GM19238 (cell line): ENCODE measurements around the gene ICA1.

Source experiments
- DNase-seq: peaks from one replicate; pipeline ENCODE4 v3.0.0; 2011; ENCODE audit warnings: low spot score; ENCODE audit not compliant: insufficient read length

Gene ICA1

DNA sequence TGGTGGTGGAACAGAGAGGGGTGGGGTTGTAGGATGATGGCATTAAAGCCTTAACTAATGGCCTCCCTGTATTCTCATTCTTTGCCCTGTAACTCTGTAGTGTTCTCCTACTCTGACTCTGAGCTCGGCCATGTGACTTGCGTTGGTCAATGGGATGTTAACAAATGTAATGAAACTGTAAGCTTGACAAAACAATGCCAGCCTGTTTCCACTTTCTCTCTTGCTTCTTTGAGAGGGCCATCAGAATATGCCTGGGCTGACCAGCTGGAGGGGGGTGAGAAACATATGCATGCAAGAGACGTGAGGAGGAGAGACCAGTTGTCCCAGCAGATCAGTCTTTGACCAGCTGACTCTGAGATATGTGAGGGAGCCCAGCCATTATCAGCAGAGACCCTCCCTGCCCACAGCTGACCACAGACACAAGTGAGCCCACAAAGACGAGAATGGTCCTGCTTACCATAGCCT, 100.6 kb downstream of the ICA1 start:
- DNase-seq = no peak

DNA sequence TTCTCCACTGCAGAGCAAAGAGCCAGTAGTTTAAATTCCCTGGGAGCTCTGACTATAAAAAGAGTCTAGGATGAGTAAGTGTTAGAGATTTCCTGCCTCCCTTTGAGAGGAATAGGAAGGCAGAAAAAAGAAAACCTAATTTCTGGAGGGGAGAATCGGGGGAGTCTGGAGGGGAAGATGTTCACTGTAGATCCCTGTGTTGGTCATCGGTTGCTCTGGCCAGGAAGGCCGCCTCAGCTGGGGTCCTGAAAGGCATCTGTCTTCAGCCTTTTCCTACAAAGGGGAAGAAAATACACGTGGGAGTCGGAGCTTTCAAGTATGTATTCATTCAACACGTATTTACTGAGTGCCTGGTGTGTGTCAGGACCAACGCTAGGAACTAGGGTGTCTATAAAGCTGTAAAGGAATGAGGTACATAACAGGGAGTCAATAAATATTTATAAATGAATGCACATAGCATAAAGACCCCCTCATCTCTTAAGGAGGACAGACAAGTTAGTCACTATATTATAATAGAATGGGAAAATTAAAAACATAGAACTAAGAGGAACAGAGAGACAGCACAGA, 101.1 kb downstream of the ICA1 start:
- no peak for DNase-seq

DNA sequence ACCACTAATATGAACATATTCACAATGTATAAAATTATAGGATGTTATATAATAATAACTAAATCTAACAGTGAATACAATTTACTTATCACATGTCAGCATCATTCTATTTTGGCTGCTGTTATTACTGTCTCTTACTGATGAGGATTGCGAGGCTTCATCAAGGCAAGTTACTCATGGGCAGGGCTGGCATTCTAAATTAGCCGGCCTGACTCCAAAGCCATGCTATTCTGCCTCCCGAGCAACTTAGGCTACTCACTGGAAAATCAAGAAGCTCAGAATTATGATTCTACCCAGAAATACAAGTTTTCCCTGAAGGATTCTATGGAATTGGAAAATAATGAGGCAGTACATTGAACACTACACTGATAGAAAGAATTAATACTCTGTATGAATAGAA, 101.7 kb downstream of the ICA1 start:
- DNase-seq = no peak

DNA sequence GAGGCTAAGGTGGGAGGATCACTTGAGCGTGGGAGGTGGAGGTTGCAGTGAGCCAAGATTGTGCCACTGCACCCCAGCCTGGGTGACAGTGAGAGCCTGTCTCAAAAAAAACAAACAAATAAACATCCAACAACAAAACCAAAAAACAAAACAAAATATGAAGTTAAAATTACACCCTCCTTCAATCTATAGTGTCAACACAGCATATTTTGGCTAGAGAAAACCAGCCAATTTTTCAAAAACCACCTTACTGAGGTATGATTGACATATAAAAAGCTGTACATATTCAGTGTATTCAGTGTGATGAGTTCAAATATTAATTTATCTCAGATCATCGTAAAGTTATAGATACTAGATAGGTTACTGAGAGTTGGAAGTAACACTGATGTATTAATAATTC, 102.4 kb downstream of the ICA1 start:
- no peak for DNase-seq

DNA sequence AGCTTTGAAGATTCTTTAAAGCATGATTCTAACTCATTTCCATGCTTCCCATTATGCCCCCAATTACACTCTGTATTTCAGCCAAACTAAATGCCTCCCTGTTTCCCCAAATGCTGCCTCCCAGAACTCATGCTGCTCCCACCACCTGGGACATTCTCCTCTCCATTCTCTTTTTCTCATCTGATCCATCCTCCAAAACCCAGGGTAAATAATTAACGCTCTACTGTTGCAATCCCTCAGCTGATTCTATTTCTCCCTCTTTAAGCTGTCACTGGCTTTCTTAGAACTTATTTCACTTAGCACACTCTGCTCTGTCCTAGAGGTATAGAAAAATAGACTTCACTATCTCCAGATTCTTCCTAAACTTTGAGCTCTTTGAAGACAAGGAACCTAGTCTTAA, 104.7 kb downstream of the ICA1 start:
- DNase-seq = no peak

DNA sequence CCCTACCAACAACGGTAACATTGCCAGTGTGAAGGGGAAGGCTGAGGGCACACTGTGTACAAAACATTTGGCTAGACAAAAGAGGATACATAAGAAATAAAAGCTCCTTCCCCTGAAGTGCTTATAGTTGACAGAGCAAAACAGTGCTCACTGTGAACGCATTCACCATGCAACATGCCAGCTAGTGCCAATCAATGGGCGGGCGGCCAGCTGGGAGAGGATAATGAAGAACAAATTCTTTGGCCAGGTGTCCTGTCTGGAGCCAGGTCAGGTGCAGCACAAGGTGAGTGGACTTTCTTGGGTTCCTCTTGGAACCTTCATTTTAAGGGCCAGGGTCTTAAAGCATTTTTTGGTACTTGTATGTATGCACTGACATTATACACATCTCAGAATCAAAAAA, 106.1 kb downstream of the ICA1 start:
- DNase-seq = no peak

DNA sequence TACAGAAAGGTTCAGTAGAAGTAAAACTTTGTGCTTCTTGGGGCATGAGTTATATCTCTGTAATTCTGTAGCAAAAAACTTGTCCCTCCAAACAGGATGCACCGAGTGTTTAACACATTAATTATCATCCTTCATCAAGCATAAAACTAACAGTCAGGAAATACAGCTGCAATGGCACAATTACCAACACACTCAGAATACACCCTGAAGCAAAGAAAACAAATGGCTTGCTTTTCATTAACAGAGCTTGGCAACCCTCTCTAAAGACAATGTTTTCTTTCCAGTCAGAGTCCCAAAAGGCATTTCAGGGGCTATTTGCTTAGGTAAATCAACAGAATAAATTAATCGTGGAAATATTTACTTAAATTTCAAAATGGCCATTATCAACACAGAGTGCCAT, 107.7 kb downstream of the ICA1 start:
- DNase-seq = no peak

DNA sequence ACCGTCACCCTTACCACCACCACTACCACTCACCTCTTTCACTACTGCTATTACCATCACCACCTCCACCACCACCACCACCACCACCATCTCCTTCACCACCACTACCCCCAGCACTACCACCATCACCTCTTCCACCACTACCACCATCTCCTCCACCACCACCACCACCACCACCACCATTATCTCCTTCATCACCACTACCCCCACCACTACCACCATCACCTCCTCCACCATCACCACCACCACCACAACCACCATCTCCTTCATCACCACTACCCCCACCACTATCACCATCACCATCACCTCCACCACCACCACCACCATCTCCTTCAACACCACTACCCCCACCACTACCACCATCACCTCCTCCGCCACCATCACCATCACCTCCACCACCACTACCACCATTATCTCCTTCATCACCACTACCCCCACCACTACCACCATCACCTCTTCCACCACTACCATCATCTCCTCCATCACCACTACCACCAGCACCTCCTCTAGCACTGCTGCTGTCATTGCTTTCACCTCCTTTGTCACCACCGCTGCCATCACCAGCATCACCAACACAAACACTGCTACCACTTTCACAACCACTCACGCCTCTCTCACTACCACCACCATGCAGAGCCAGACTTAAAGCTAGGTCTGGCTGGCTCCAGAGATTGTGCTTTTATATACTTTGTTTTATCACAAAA, 109.3 kb downstream of the ICA1 start:
- no peak for DNase-seq

DNA sequence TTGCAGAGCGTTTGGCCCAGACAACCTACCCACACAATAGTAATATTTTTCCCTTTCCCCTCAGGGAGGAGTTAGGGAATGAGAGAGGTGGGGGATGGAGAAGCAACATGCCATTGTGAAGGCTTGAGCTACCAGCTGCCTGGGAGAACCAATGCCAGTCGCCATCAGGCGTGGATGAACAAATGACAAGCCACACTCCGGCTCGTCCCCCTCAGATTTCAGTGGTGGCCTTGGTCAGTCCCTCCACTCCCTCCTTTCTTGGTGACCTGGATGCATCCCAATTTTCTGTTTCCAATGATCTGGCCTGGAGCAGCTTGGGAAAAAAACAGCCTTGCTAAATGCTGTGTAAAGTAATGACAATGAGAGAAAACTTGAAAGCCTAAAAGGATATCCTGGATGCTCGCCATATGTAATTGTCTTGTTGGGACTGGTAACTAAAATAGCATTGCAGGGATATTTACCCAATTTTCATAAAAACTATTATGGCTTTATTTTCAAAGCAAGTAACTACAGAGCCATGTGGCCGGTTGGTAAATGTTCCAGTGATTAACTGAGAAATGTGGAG, 110.7 kb downstream of the ICA1 start:
- DNase-seq = no peak

DNA sequence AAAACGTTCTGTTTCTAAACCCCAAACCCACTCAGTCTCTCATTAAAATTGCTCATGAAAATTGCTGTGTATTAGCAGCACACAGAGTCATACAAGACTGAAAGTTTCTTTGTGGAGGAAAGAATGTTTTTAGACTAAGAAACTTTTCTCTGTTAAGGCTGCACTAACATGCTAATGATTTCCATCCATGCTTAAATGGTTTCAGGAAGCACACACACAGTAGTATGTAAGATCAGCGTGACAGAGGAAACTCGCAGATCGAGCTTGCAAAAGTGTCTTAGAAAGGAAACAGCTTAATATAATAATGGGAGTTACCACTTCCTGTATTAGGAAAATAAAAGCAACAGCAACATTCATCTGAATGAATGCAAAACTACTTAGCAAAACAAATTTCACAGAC, 112.7 kb downstream of the ICA1 start:
- DNase-seq = no peak

DNA sequence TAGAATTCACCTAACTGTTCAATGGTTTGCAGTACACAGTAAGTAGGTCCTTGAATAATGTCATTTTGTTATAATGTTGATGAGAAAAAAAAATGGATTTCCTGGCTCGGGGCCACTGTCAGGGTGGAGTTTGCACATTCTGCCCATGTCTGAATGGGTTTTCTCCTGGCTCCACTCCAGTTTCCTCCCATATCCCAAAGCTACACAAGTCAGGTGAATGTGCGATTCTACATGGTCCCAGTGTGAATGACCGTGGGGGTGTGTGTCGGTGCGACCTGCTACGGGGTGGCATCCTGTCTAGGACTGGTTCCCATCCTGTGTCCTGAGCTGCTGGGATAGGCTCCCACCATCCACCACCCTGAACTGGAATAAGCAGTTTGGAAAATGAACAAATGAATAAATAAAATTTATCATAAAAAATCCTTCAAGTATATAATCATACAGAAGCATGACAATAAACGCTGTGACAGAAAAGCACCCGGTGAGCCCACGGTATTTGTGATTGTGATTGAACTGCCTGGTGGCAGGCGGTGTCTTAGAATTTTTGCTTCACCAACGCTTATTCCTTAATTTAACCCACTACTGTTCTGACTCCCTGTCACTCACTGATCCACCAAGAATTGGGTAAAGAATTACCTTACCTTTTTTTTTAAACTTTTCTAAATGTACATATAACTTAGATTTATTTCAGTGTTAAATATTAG, 114.1 kb downstream of the ICA1 start:
- no peak for DNase-seq

DNA sequence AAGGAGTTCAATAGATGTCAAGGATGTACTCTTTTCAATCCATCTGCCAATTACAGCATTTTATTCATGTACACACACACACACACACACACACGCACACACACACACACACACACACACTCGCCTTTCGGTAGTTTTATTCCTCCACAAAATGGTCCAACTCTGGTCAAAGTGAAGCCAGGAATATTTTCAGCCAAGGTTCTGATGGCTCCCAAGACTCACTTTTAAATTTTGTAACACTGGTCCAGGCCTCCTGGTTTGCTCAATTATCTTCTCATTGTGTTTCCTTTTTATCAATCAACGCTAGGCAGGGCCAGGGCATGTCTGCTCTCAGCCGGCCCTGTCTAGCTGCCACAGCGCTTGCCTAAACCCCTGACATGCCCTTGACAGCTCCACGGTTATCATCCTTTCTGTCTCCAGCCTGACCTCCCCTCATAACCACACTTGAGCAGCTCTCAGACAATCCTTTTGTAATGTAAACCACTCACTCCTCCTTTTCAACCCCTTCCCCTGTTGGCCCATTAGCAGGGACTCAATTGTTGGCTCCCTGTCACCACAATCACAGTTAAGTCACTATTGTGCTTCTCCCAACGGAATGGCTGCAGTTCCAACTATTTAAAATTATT, 115.1 kb downstream of the ICA1 start:
- DNase-seq = no peak

DNA sequence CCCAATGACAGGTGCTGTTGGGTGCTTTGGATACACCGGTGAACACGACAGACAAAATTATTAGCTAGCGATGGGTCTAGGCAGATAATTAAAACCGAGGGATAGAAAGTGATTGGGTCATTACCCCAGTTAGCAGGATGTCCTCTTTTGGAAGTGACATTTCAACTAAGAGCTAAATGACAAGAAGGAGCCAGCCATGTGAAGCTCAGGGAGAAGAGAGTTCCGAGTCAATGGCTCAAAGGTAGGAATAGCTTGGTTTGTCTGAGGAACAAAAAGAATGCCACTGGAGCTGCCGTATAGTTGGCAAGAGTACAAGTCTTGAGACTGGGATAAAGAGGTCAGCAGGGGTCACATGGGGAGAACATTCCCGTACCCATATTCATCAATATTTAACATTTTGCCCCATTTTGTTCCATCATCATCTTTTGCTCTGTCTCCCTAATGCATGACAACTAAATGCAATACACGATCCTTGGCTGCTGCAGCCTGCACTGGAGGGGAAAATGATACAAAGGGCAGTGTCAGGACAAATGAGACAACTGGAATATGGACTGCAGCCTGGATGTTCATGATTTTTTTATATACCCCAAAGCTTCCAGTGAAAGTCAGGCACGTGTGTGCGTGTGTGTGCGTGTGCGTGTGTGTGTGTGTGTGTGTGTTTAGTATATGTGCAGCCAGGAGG, 115.7 kb downstream of the ICA1 start:
- no peak for DNase-seq

DNA sequence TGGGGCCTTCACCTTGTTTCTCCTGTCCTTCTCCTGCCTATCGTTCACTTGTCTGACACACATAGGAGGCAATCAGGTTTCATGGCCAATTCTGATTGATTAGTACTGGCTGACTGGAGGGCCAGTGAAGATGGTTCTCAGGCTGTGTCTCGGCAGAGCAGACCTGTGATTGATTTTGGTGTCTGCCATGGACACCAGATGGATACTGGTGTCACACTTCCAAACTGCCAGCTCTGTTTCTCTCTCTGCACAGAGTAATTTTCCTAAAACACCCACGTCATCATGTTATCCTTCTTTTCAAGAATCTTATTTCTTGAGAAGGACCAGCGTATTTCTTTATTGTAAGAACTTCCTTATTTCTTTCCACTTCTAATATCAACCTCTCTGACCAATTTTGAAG, 117.1 kb downstream of the ICA1 start:
- no peak for DNase-seq

DNA sequence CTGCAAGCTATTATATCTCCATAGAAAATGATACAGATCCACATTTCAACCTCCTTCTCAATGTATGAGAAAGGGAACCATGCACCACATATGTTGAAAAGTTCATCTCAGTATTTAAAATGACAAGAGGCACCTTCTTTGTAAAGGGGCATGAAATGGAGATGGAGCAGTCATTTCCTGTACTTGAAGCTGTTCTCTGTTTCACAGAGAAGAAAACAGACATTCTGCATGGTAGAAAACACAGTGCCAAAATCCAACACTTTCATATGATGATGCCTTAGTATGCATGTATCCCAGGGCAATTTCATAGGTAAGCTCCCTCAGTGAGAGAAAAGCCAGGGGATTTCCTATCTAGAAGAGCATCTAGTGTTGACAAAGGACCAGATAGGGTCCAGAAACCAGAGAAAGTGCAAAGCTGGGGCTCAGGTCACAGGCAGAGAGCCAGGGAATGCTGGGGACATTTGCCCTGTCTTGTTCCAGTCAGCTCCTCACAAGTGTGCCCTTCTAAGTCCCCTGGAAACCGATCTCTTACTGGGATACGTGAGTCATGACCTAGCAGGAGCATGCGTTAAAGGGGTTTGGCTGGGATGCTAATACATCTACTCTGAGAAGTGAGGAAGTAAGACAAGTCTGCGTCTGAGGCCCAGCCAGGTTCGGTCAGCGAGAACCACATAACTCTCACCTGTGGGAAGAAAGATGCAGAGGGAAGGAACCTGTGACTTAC, 118.7 kb downstream of the ICA1 start:
- DNase-seq = no peak

DNA sequence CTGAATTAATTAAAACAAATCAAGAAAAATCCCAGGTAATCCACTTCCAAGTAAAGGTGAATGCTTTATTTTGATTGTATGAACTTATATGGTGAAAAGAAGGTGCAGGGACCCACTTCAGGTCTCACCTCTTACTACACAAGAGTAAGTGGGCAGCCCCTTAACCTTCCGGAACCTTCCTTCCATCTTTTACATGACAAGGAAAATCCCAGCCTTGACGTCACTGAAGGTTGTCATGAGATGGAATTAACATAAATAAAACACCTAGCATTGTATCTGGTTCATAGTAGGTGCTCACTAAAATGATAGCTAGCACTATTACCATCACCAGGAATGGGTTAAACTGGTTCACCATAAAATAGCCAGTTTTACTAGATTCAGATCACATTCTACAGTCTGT, 119.5 kb downstream of the ICA1 start:
- no peak for DNase-seq

DNA sequence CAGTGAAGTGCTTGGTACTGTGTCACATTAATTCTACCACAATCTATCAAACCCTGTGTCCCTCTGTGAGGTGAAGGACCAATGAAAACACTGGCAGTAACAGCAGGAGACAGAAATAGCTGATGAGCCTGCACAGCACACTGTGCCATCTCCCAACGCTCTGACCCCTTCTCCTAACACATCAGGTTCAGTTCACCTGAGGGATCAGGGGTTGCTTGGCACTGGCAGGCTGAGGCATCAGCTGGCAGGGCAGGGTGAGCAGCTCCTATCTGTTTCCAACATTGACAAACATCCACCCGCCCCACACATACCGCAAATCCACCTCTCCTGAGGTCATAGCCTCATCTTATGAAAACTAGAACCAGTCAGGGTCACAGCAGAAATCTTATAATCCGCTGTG, 120.9 kb downstream of the ICA1 start:
- DNase-seq = no peak

DNA sequence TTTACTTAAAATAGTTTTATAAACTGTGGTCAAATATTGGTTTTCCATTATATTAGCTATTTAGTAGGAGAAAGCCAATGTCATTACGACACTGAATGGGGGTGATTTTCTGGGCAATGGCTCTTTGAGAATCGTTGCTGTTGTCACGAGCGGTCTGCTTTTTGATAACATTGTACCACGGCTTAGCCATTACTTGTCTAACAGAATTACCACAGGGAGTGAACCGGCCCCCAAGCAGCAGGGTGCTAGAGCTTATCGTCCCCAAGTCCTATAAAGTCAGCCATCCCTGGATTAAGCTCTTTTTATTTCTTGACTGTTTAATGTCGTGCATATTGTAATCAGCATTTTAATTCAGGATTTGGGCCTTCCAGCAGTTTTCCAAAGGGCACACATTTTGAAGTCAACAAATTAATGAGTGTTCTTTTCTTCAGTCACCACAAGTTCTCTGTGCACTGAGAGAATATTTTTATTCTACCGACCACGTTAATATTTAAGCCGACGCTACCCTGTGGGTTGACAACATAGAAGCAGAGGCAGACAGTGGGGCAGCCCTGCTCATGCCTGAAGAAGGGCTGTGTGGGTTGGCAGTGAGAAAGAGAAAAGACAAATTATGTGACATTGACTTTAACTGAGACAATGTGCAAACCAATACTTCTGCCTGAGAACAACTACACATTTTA, 125.8 kb downstream of the ICA1 start:
- DNase-seq = no peak

DNA sequence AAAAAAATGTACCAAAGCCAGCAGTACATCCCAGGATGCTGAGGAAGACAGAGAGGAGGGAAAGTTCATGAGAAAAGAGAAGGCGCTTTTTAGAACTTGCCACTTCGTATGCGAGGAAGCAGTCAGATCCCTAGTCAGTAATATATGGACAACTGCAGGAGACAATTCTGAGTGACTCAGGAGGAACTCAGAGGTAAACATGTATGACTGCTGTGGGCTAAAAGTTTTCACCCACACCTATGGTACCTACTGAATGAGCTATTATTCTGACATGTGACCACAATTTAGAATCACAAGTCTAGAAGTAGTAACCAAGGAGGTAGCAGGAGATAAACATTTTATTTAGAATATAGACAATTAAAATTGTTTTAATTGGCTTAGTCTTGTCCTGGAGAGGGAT, 126.5 kb downstream of the ICA1 start:
- DNase-seq = no peak

DNA sequence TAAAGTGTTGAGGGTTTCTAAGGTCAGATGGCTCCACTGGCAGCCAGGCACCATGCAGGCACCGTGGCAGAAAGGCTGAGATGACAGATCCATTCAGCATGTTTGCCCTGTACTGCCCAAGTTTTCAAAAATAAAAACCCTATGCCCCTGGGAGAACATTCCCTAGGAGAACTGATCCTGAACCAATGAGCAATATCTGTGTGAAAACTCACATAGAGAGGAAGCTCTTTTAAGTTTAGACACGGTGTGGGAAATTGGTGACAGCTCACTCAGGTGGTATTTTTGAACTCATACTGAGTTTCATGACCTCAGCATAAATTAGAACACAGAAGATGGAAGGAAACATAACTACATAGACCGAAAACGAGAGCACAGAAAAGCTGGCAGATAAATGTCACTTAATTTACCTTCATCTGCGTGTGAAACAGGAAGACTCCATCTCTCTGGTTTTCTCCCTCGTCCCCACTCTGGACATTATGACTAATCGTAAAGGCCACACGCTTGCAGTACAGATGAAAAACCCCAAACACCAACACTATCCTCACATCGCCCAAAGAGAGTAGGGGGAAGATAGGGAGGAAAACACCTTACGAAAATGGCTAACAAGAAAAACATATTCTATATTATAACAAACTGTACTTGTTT, 127.8 kb downstream of the ICA1 start:
- DNase-seq = no peak
